OCI-LY7 (cell line): ENCODE results near the gene GRM5.

Experiments
- EZH2phosphoT487 ChIP-seq: fragments of 200-600 bp; sonication (generic); IDR thresholded peaks from 2 replicates; pipeline ENCODE4 v1.6.1; 2018; ENCODE audit warnings: low read depth, borderline replicate concordance, mild to moderate bottlenecking, mixed run types, antibody characterized with exemption, low read length, moderate library complexity, mixed read lengths
- TF ChIP-seq, protein P1 (sequence below): fragments of 200-600 bp; sonication (generic); conservative IDR thresholded peaks from 2 replicates; pipeline ENCODE4 v1.5.1; 2014; ENCODE audit warnings: mild to moderate bottlenecking, antibody characterized with exemption, low read length, moderate library complexity, mixed read lengths

DNA sequence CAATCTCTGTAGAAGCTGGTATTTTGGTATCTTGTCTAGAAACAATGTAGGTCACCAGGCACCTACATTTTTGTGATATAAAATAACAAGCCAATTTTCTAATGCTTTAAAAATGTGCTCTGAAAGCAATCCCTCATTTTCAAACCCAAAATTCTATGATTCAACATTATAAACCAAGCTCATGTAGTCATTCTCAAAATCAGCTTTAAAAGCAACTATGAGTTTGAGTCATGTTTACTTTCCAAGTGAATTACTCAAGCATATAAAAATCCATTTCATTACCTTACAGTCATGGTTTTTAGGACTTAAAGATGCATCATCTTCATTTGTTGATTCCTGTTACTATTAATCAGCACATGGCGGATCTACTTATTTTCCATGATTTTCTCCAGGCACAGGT, 216.4 kb downstream of the GRM5 start:
- TF ChIP-seq, protein P1, sequence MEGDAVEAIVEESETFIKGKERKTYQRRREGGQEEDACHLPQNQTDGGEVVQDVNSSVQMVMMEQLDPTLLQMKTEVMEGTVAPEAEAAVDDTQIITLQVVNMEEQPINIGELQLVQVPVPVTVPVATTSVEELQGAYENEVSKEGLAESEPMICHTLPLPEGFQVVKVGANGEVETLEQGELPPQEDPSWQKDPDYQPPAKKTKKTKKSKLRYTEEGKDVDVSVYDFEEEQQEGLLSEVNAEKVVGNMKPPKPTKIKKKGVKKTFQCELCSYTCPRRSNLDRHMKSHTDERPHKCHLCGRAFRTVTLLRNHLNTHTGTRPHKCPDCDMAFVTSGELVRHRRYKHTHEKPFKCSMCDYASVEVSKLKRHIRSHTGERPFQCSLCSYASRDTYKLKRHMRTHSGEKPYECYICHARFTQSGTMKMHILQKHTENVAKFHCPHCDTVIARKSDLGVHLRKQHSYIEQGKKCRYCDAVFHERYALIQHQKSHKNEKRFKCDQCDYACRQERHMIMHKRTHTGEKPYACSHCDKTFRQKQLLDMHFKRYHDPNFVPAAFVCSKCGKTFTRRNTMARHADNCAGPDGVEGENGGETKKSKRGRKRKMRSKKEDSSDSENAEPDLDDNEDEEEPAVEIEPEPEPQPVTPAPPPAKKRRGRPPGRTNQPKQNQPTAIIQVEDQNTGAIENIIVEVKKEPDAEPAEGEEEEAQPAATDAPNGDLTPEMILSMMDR, result no peak
- TF ChIP-seq EZH2phosphoT487, result no peak
